A204.1 (cell line): ENCODE results near the gene NUCKS1.

Experiments
- FAIRE-seq: peaks from 2 replicates; lab custom pipeline; 2012; peaks lifted over from hg19 to GRCh38; lab: Jason Lieb, UNC

Gene NUCKS1

DNA sequence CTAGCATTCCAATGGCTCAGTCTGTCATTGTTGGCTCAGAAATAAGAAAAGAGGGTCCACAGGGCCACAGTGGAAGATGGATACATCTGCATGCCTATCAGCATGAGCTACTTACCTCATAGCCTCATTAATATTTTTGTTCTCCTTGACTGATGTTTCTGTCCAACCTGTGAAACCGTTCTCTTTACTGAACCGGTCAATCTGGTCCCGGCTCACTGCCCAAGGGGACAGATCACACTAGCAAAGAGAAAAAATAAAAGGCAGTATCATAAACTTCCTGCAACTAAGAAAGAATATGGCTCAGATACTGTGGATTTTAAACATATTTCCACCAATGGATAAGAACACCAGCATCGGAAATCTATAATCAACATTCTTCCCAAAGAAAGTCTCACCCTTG, 20.6 kb upstream of the NUCKS1 start:
- no peak for FAIRE-seq

- FAIRE-seq: no peak
Measured at GRCh38 chr1:205769641-205770365, 19.8 kb upstream of the NUCKS1 start.

DNA sequence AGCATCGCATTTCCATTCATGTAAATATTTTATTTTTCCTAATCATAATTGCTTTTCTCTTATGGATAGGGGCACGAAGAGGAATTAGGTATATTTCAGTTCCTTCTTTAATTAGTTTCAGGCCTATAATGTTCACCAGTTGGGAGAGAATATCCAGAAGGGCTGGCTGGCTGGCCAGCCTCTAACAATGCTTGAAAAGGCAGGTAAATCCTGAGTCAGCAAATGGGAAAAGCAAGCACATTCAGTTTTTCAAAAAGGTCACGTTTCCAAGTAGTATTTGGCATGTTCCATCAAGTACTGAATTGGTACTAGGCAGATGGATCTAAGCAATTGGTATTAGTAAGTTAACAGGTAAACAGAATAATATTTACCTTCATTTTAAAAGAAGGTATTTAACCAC, 17.3 kb upstream of the NUCKS1 start:
- no peak for FAIRE-seq

GRCh38 chr1:205766570-205766969, 16.6 kb upstream of the NUCKS1 start:
- FAIRE-seq: no peak

DNA sequence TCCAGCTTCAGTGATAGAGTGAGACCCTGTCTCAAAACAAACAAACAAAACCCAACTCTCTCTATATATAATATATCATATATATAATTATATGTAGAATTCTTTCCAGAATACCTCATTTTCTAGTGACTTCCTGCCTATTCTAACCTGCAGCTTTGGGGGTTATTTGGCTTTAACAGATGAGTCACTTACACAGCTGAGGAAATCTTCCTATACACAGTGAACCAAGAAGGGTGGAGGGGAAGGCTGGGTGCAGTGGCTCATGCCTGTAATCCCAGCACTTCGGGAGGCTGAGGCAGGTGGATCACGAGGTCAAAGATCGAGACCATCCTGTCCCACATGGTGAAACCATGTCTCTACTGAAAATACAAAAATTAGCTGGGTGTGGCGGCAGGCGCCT, 16.1 kb upstream of the NUCKS1 start:
- FAIRE-seq: no peak

- FAIRE-seq: no peak
Measured at GRCh38 chr1:205764578-205764977, 14.6 kb upstream of the NUCKS1 start.

- FAIRE-seq: no peak
Measured at GRCh38 chr1:205763980-205764379, 14.0 kb upstream of the NUCKS1 start.

DNA sequence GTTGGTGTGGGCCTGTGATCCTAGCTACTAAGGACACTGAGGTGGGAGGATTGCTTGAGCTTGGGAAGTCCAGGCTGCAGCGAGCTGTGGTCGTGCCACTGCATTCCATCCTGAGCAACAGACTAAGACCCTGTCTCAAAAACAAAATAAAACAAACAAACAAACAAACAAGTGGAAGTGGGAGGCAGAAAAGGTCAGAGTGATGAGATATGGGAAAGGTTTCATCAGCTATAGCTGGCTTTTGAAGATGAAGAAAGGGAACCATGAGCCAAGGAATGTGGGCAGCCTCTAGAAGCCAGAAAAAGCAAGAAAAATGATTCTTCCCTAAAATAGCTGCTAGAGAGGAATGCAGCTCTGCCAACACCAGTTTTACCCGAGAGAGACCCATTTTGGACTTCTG, 10.6 kb upstream of the NUCKS1 start:
- no peak for FAIRE-seq

DNA sequence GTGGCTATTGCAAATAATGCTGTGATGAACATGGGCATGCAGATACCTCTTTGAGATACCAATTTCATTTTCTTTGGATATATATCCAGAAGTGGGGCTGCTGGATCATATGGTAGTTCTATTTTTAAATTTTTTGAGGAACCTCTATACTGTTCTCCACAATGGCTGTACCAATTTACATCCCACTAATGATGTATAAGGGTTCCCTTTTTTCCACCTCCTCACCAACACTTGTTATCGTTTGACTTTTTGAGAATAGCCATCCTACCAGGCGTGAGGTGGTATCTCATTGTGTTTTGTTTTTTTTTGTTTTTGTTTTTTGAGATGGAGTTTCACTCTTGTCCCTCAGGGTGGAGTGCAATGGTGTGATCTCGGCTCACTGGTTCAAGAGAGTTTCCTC, 6.6 kb upstream of the NUCKS1 start:
- FAIRE-seq: no peak

GRCh38 chr1:205754857-205755256, 4.9 kb upstream of the NUCKS1 start:
- FAIRE-seq: no peak

GRCh38 chr1:205751036-205751651, 1.2 kb upstream of the NUCKS1 start:
- no peak for FAIRE-seq

DNA sequence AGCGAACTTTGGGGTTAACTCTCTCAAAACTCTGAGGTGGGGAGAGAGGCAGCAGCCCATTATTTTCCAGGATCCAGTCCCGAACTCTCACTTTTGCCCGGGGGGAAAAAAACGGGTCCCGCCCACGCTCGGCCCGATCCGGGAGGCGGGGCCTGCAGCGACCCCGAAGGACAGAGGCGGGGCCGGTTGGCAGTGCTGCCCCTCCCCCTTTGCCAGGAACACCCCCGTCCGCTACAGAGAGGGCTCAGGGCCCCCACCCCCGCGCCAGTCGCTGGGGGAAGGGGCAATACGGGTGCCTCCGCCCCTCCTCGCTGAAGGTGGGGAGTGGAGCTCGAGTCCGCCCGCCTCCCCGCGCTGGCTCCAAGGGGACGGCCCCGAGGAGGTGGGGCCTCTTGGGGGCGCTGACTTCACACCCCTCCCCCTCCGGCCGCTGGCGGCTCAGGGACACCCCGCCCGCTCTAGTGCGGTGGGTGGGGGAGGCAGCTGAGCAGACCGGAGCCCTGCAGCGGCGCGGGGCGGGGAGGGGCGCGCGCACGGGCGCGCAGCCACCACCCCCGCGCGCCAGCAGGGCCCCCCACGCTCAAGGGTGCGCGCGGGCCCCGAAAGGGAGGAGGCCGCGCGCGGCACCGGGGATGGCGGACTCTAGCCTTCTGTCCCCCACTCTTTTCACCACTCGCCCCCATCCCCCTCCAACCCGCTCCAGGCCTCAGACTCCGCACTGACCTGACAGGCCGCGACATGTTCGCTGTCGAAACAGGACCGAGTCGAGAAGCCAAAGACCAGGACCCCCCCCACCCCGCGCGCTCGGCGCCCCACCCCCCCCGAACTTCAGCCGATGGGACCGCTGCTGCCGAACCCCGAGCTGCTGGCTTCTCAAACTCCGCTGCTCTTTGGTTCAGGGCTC, 496 bp downstream of the NUCKS1 start:
- FAIRE-seq: peak; percentile 89

- no peak for FAIRE-seq
Measured at GRCh38 chr1:205748403-205749233, 1.4 kb downstream of the NUCKS1 start.

DNA sequence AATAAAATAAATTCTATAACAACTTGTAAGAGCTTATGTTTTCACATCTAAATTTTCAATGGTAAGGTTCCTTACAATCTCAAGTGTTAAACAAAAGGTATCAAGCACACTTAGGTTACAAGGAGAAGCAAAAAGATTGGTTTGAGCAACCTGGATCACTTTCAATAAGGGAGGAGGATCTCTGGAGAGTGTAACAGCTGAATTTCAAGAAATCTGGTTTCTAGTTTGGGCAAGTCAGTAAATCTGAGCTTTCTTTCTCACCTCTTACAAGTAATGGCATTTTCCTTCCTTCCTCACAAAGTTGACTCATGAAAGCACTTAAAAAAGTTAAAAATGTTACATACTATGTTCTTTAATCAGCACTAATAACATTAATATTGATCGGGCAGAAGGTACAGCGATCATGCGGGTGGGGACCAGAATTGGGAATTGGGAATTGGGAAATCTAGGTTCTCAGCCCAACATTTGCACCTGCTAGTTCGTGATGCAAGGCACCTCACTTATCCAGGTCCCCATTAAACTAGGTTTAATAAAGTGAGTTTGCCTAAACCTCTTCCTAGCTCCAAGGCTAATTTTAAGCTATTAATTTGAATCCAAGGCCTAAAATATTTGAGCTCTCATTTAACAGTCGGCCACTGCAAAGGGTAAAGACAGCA, 3.1 kb downstream of the NUCKS1 start:
- no peak for FAIRE-seq

DNA sequence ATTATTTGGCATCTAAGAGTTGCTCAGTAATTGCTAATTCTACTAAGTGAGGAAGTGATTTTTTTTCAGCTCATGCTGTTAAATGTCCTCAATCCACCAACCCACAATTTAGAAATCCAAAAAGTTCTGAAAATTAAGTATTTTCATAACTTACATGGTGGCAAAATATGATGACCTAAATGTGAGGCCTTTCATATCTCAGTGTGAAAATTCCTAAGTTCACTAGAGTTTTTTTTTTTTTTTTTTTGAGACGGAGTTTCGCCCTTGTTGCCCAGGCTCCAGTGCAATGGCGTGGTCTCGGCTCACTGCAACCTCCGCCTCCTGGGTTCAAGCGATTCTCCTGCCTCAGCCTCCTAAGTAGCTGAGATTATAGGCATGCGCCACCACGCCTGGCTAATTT, 5.6 kb downstream of the NUCKS1 start:
- no peak for FAIRE-seq

DNA sequence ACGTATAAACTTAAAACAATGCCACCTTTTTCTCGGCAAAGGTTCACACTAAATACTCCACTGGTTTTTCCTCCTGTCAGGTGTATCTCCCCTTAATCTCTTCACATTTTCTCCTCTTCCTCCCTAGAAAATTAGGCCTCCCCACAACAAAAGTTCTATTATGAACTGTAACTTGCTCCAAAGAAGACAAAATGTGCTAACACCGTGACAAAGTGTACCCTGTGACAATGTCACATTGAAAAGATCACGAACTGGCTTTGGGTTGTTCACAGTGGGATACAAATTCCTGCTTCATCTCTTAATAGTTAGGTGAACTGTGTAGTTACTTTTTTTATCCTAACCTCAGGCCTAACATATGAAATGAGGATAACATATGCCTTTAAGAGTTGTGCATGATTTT, 6.0 kb downstream of the NUCKS1 start:
- FAIRE-seq: no peak

- FAIRE-seq: no peak
Measured at GRCh38 chr1:205741681-205742080, 8.3 kb downstream of the NUCKS1 start.

- no peak for FAIRE-seq
Measured at GRCh38 chr1:205739348-205740160, 10.4 kb downstream of the NUCKS1 start.

- FAIRE-seq: no peak
Measured at GRCh38 chr1:205735218-205735617, 14.8 kb downstream of the NUCKS1 start.

- peak; percentile 14 for FAIRE-seq
Measured at GRCh38 chr1:205733438-205734175, 16.4 kb downstream of the NUCKS1 start.
